ENCODE measurements around the gene RFWD3. TPM values are rescaled to one million over a fixed set of nuclear protein-coding genes. Genes with fewer than 3 reads are reported as not detected.
A peak's percentile ranks its signal among the peaks of the same experiment; 100 is the strongest.
"Not testable (repeated sequence)": the region's sequence is repeated elsewhere in the genome, so short reads cannot be mapped to it uniquely, and the experiment has no call there.

Gene RFWD3
- total RNA-seq, 1 experiment from 2014 or later, result 31.3 TPM

DNA sequence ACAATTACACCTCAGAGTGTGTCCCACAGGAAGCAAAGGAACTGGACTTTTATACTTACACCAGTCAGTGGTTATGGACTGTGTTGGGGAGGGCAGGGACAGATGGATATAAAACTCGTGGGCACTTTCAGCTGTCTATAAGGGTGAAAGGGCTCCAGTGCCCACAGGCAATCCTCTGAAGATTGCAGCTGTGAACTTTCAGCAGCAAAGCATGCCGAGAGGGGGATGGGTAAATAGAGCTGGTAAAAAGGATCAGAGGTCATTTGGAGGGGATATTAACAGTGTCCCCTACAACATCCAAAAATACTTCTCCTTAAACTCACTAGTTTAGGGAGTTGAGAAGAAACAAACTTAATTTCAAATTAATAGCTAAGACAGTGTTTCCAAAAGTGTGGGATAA, 13.3 kb upstream of the RFWD3 start:
- in situ Hi-C loops (cut with HindIII; ENCODE audit: low pct_unique_long_range_greater_than_20kb, low sequenced_read_pairs), result no loop called here

GRCh38 chr16:74677868-74678267, 11.2 kb upstream of the RFWD3 start:
- in situ Hi-C loops (cut with HindIII; ENCODE audit: low pct_unique_long_range_greater_than_20kb, low sequenced_read_pairs), result no loop called here
- no peak for DNase-seq (ENCODE audit: low read depth, low spot score)

More for the DNA sequence above, 13.3 kb upstream of the RFWD3 start:
- peak; percentile 27 for DNase-seq (ENCODE audit: low read depth, low spot score)

- no peak for DNase-seq (ENCODE audit: low read depth, low spot score)
- in situ Hi-C loops (cut with HindIII; ENCODE audit: low pct_unique_long_range_greater_than_20kb, low sequenced_read_pairs), result no loop called here
Observed at GRCh38 chr16:74673876-74674275, 7.2 kb upstream of the RFWD3 start.

- DNase-seq (ENCODE audit: low read depth, low spot score); in situ Hi-C loops (cut with HindIII; ENCODE audit: low pct_unique_long_range_greater_than_20kb, low sequenced_read_pairs): not testable (repeated sequence)
Observed at GRCh38 chr16:74668877-74669276, 2.2 kb upstream of the RFWD3 start.

DNA sequence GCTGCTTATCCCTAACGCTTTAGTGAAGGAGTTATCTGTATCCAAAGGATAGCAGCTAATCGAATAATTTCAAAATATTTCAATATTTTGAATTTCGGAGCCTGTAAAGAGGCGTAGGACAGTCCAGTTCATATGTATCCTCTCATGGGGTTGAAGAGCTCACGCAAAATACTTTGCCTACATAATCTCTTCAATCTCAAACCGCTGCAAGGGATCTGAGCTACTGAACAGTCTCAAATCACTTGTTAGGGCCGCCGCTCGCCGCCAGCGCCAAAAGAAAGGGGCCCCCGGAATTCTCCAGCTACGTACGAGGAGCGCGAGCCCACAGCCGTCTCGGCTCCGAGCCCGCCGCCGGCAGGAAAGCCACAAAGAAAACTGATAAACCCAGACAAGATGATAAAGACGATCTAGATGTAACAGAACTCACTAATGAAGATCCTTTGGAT, 601 bp upstream of the RFWD3 start:
- no peak for DNase-seq (ENCODE audit: low read depth, low spot score)
- in situ Hi-C loops (cut with HindIII; ENCODE audit: low pct_unique_long_range_greater_than_20kb, low sequenced_read_pairs), result no loop called here

- in situ Hi-C loops (cut with HindIII; ENCODE audit: low pct_unique_long_range_greater_than_20kb, low sequenced_read_pairs), result no loop called here
- no peak for DNase-seq (ENCODE audit: low read depth, low spot score)
Observed at GRCh38 chr16:74666010-74666421, 661 bp downstream of the RFWD3 start.

GRCh38 chr16:74661064-74661463, 5.6 kb downstream of the RFWD3 start:
- no peak for DNase-seq (ENCODE audit: low read depth, low spot score)
- in situ Hi-C loops (cut with HindIII; ENCODE audit: low pct_unique_long_range_greater_than_20kb, low sequenced_read_pairs), result no loop called here

GRCh38 chr16:74660383-74660782, 6.3 kb downstream of the RFWD3 start:
- DNase-seq (ENCODE audit: low read depth, low spot score), result no peak
- in situ Hi-C loops (cut with HindIII; ENCODE audit: low pct_unique_long_range_greater_than_20kb, low sequenced_read_pairs), result no loop called here

- DNase-seq (ENCODE audit: low read depth, low spot score), result no peak
- in situ Hi-C loops (cut with HindIII; ENCODE audit: low pct_unique_long_range_greater_than_20kb, low sequenced_read_pairs), result no loop called here
Observed at GRCh38 chr16:74659041-74659440, 7.6 kb downstream of the RFWD3 start.

DNA sequence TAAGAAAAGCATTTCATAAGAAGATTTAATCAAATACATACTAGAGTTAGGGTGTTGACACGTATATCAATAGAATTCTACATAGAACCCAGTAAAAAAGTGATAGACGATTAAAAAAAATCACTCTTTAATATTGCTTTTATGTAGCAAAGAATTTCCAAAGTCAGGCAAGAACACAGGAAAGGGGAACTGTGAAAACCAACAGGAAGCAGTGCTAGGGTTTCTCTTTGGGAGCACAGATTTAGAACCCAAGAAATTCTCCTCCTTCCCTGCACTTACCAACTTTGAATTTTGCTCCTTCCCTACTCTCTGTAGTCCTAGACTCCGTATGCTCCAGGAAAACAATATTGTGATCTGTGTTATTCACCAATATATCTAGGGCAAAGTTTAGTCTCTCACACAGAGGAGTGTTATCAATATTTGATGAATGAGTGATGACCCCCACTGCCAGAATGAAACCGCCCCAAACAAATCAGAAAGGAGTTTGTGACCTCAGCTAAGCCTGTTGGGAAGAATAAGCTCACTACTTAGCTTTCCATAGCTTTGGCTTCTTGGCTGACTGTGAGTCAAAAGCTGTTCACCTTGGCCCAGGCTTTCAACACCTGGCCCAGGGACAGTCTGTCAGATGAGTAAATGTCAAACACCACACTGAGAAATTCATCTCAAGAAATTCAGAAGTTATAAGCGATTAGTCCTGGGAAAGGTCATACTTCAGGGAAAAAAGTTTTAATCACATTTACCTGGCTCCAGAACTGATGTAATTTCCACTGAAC, 8.6 kb downstream of the RFWD3 start:
- no peak for DNase-seq (ENCODE audit: low read depth, low spot score)
- in situ Hi-C loops (cut with HindIII; ENCODE audit: low pct_unique_long_range_greater_than_20kb, low sequenced_read_pairs), result no loop called here

DNA sequence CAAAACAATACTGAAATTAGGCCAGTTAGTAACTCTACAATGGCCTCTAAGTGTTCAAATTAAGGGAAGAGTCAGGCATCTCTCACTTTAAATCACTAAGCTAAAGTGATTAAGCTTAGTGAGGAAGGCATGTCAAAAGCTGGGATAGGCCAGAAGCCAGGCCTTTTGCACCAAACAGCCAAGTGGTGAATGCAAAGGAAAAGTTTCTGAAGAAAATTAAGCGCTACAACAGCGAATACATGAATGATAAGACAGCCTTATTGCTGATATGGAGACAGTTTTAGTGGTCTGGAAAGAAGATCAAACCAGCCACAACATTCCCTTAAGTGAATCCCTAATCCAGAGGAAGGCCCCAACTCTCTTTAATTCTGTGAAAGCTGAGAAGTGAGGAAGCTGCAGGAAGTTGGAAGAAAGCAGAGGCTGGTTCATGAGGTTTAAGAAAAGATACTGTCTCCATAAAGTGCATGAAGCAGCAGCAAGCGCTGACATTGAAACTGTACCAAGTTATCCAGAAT, 12.1 kb downstream of the RFWD3 start:
- DNase-seq (ENCODE audit: low read depth, low spot score), result no peak
- in situ Hi-C loops (cut with HindIII; ENCODE audit: low pct_unique_long_range_greater_than_20kb, low sequenced_read_pairs), result no loop called here

- in situ Hi-C loops (cut with HindIII; ENCODE audit: low pct_unique_long_range_greater_than_20kb, low sequenced_read_pairs), result not testable (repeated sequence)
Observed at GRCh38 chr16:74652883-74653282, 13.8 kb downstream of the RFWD3 start.

GRCh38 chr16:74652249-74652648, 14.4 kb downstream of the RFWD3 start:
- DNase-seq (ENCODE audit: low read depth, low spot score), result no peak
- in situ Hi-C loops (cut with HindIII; ENCODE audit: low pct_unique_long_range_greater_than_20kb, low sequenced_read_pairs), result no loop called here

More at GRCh38 chr16:74652883-74653282, 13.8 kb downstream of the RFWD3 start:
- DNase-seq (ENCODE audit: low read depth, low spot score), result not testable (repeated sequence)

GRCh38 chr16:74651841-74652240, 14.8 kb downstream of the RFWD3 start:
- no peak for DNase-seq (ENCODE audit: low read depth, low spot score)
- in situ Hi-C loops (cut with HindIII; ENCODE audit: low pct_unique_long_range_greater_than_20kb, low sequenced_read_pairs), result no loop called here

- in situ Hi-C loops (cut with HindIII; ENCODE audit: low pct_unique_long_range_greater_than_20kb, low sequenced_read_pairs), result no loop called here
- DNase-seq (ENCODE audit: low read depth, low spot score), result peak; percentile 33
Observed at GRCh38 chr16:74650966-74651567, 15.6 kb downstream of the RFWD3 start.

GRCh38 chr16:74649839-74650504, 16.7 kb downstream of the RFWD3 start:
- in situ Hi-C loops (cut with HindIII; ENCODE audit: low pct_unique_long_range_greater_than_20kb, low sequenced_read_pairs), result no loop called here
- no peak for DNase-seq (ENCODE audit: low read depth, low spot score)

DNA sequence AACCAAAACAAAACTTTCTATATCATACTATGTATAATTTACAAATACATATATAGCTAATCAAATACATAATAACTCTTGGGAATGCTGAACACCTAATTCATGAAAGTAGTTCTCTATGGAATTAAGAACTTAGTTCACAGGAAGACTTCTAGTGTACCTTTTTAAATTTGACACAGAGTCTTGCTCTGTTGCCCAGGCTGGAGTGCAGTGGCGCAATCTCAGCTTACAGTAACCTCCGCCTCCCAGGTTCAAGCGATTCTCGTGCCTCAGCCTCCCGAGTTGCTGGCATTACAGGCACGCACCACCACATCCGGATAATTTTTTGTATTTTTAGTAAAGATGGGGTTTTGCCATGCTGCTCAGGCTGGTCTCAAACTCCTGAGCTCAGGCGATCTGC, 24.7 kb downstream of the RFWD3 start:
- in situ Hi-C loops (cut with HindIII; ENCODE audit: low pct_unique_long_range_greater_than_20kb, low sequenced_read_pairs), result no loop called here
- DNase-seq (ENCODE audit: low read depth, low spot score), result no peak

DNA sequence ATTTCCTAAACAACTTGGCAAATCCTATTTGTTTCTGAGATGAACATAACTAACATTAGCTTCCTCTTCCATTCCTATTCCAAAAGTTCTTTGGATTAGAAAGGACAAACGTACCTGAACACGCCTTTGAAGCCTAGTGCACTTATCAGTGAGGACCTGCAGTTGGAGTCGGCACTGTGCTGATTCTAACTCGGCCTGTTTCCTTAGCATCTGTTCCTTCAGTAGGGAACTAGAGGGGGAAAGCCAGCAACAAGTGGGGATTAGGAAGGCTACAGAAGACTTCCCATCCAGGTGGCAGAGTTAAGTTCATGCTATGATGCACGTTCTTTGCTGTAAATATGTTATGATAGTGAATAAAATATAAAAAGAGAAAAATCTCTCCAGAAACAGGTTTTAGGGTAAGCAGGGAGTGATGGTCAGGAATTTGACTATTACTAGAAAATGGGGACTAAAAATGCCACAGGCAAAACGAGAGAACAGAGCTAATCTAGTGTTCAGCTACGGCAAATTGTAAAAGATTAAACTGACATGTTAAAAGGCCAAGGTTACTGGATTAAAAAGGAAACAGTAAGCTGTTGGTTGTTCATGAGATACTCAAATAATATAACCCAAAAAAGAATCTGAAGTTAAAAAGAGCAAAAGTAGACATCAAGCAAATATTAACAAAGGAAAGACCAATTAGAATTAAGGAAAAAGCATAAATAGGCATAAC, 28.8 kb downstream of the RFWD3 start:
- in situ Hi-C loops (cut with HindIII; ENCODE audit: low pct_unique_long_range_greater_than_20kb, low sequenced_read_pairs), result no loop called here
- DNase-seq (ENCODE audit: low read depth, low spot score), result no peak
